HG03097 (cell line): ENCODE measurements around the gene CISD3.
A peak's percentile ranks its signal among the peaks of the same experiment; 100 is the strongest.

ENCODE experiments used
- ATAC-seq: cut with Tn5 transposase; IDR thresholded peaks from one replicate; pipeline ENCODE4 v1.9.1; 2021; ENCODE audit not compliant: unreplicated experiment, low FRiP score

CISD3 gene

GRCh38 chr17:38741921-38742410 is 11.8 kb downstream of the CISD3 start:
- ATAC-seq = no peak

GRCh38 chr17:38742411-38743308 is 12.5 kb downstream of the CISD3 start:
- no peak for ATAC-seq

GRCh38 chr17:38743556-38744171 is 13.5 kb downstream of the CISD3 start:
- ATAC-seq = no peak

- no peak for ATAC-seq
Measured at GRCh38 chr17:38745545-38745944, 15.4 kb downstream of the CISD3 start.

GRCh38 chr17:38746004-38746848 is 16.1 kb downstream of the CISD3 start:
- no peak for ATAC-seq

- ATAC-seq = no peak
Measured at GRCh38 chr17:38746849-38747462, 16.8 kb downstream of the CISD3 start.

- ATAC-seq = no peak
Measured at GRCh38 chr17:38747463-38748148, 17.5 kb downstream of the CISD3 start.

- no peak for ATAC-seq
Measured at GRCh38 chr17:38748149-38748891, 18.2 kb downstream of the CISD3 start, which contains the start of gene PCGF2. TSS of gene PCGF2 (minus strand) at chr17:38748336. CDS start at chr17:38740402, 7,934 bp downstream.

- ATAC-seq = no peak
Measured at GRCh38 chr17:38748892-38749222, 18.7 kb downstream of the CISD3 start.

- ATAC-seq = no peak
Measured at GRCh38 chr17:38749223-38750043, 19.3 kb downstream of the CISD3 start.

- ATAC-seq = no peak
Measured at GRCh38 chr17:38750044-38750311, 19.8 kb downstream of the CISD3 start.

- ATAC-seq = no peak
Measured at GRCh38 chr17:38750312-38751121, 20.4 kb downstream of the CISD3 start.

- ATAC-seq = no peak
Measured at GRCh38 chr17:38751144-38751807, 21.1 kb downstream of the CISD3 start.

- ATAC-seq = peak; percentile 27
Measured at GRCh38 chr17:38751808-38752307, 21.7 kb downstream of the CISD3 start.

GRCh38 chr17:38752308-38753070 is 22.3 kb downstream of the CISD3 start, which contains the start of gene PSMB3:
TSS of gene PSMB3 (plus strand) at chr17:38752741. CDS start at chr17:38752827, 86 bp downstream.
- ATAC-seq = peak; percentile 59

- no peak for ATAC-seq
Measured at GRCh38 chr17:38753071-38753506, 22.9 kb downstream of the CISD3 start.
